Testis (tissue), 3 donors: Measurements from ENCODE around the gene MRPL24. TPM values are rescaled to one million over a fixed set of nuclear protein-coding genes. Genes with fewer than 3 reads are reported as not detected.

Experiments used
- DNase-seq: peaks from one replicate; pipeline ENCODE4 v3.0.0-alpha.2; 2019
- H3K27ac ChIP-seq, 2 donors: fragments of 200-600 bp; sonication (generic); one replicate each; pipeline ENCODE4 v1.5.1; 2019
- H3K27me3 ChIP-seq: fragments of 200-600 bp; sonication (generic); one replicate; pipeline ENCODE4 v1.5.1; 2019
- H3K36me3 ChIP-seq: fragments of 200-600 bp; sonication (generic); one replicate; pipeline ENCODE4 v1.5.1; 2017; ENCODE audit warnings: low read depth; ENCODE audit errors: missing control alignments
- H3K4me1 ChIP-seq: fragments of 200-600 bp; sonication (generic); one replicate; pipeline ENCODE4 v1.5.1; 2019
- H3K4me3 ChIP-seq, 2 donors: fragments of 200-600 bp; sonication (generic); one replicate each; pipeline ENCODE4 v1.5.1; 2017 to 2019
- H3K9me3 ChIP-seq: fragments of 200-600 bp; sonication (generic); one replicate; pipeline ENCODE4 v1.5.1; 2017
- POLR2A ChIP-seq: fragments of 450-650 bp; IDR thresholded peaks from one replicate; pipeline ENCODE4 v1.6.1; 2017; ENCODE audit warnings: antibody characterized with exemption, mild to moderate bottlenecking, moderate library complexity
- WGBS, 2 donors: methylation state at CpG; one replicate each; pipeline ENCODE4 v1.1.5; 2018; 5-methylcytosine and 5-hydroxymethylcytosine counted together
- intact Hi-C: fragments of 100-400 bp; cut with DNase I; formaldehyde crosslinking; loops from one replicate; pipeline ENCODE4 v1.15.1; 2023; ENCODE audit warnings: low total_unique reads
- polyA plus RNA-seq: library from polyadenylated mRNA; stranded (reverse); fragments of 350-450 nt; fragmentation: Illumina TruSeq; extraction: RNeasy Lipid Tissue Mini Kit (QIAGEN cat#74804); gene quantifications from one replicate; pipeline ENCODE4 v1.2.3, GENCODE V29; 2014; ENCODE audit warnings: low read depth, low replicate concordance; ENCODE audit not compliant: insufficient read depth
- total RNA-seq, 2 donors: library from RNA; depleted of rRNA; stranded (reverse); fragments of >200 nt; gene quantifications; one replicate each; pipeline ENCODE4 v1.2.3, GENCODE V29; 2016
- TF ChIP-seq, protein P1 (sequence below), 3 experiments: fragments of 450-650 bp in 2 of 3; fragments of 200-600 bp in 1 of 3; sonication (generic) in 1 of 3; IDR thresholded peaks; one replicate each; pipeline ENCODE4 v1.5.1; 2016 to 2019; ENCODE audit warnings: antibody characterized with exemption in 3 of 3, mild to moderate bottlenecking in 2 of 3, moderate library complexity in 1 of 3

The MRPL24 gene
- total and polyA plus RNA-seq, 3 donors from 2014 or later, result 36.6 to 101 (median 51.7) TPM

DNA sequence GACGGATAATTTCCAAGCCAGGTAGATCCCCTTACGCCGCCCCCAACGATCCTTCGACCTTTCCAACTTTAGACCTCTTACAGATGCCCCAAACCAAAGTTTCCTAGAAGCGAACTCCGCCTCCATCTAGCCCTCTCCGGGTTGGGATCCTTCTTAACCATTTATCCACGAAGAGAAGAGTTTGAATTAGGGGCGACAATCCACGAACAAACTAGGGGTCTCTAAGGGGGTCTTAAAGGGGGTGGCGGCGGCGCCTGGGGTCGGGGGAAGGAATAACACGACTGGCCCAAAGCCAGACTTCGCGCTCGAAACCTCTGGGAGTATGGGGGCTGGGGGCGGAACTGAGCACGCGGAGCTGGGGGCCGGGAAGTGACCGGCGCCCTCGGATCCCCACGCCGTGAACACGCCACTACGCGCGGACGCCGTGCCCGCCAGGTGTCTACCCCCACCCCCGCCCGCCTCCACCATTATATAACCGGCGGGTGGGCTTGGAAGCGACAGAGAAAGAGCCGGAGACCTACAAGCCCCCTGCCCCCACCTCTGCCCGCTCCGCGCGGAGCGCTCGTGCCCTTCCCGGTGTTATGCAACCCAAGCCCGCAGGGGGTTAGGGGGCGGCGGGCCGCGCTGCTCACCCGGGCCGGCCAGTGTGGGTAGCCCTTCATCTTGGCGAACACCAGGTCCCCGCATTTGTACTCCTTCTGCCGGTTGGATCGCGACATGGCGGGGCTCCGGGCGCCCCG is 10.0 kb upstream of the MRPL24 start:
- Histone ChIP-seq H3K36me3 (no peaks in the 10 kb centered on the region), H3K27ac (peak overlapping the region; percentile 97), H3K4me3 (peak overlapping the region; percentile 78 to 99), H3K4me1 (peaks cover 52% of the 10 kb centered on the region), H3K27me3 (no peaks in the 10 kb centered on the region), H3K9me3 (no peaks in the 10 kb centered on the region)
- intact Hi-C loops, result no loop called here
- TF ChIP-seq POLR2A, result no peak
- TF ChIP-seq, protein P1, sequence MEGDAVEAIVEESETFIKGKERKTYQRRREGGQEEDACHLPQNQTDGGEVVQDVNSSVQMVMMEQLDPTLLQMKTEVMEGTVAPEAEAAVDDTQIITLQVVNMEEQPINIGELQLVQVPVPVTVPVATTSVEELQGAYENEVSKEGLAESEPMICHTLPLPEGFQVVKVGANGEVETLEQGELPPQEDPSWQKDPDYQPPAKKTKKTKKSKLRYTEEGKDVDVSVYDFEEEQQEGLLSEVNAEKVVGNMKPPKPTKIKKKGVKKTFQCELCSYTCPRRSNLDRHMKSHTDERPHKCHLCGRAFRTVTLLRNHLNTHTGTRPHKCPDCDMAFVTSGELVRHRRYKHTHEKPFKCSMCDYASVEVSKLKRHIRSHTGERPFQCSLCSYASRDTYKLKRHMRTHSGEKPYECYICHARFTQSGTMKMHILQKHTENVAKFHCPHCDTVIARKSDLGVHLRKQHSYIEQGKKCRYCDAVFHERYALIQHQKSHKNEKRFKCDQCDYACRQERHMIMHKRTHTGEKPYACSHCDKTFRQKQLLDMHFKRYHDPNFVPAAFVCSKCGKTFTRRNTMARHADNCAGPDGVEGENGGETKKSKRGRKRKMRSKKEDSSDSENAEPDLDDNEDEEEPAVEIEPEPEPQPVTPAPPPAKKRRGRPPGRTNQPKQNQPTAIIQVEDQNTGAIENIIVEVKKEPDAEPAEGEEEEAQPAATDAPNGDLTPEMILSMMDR (IDR thresholded peaks at IDR 0.05), result no peak
- DNase-seq, result peak; percentile 54
- 0% methylated on average over 14 to 55 of the region's 64 CpGs for WGBS, 2 donors

DNA sequence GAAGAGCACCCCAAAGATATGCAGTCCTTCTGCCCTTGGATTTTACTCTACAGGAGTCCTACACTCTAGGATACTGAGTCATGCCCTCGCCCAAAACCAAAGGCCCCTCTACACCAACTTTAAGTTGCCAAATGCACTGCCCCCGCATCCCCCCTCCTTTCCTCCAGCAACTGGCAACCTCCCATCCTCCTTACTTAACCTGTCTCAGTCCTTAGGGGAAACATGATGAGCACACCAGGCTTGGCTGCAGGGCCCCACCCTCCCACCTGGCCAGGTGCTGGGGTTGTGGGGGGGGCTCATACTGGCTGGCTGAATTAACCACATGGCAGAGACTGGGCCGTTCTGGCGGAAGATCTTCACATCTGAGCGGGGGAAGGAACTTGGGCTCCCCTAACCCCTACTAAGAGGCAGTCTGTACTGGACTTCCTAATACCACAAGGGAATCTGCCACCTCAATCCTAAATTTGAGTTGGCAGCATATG is 9.3 kb upstream of the MRPL24 start:
- DNase-seq, result no peak
- TF ChIP-seq, protein P1 (IDR thresholded peaks at IDR 0.05), result no peak
- TF ChIP-seq POLR2A, result no peak
- 0 to 2% methylated on average over 4 to 5 of the region's 5 CpGs for WGBS, 2 donors
- Histone ChIP-seq H3K4me1 (peaks cover 56% of the 10 kb centered on the region), H3K27ac (peak overlapping the region; percentile 97), H3K4me3 (peak overlapping the region; percentile 78 to 99), H3K9me3 (no peaks in the 10 kb centered on the region), H3K36me3 (no peaks in the 10 kb centered on the region), H3K27me3 (no peaks in the 10 kb centered on the region)
- intact Hi-C loops, result no loop called here

DNA sequence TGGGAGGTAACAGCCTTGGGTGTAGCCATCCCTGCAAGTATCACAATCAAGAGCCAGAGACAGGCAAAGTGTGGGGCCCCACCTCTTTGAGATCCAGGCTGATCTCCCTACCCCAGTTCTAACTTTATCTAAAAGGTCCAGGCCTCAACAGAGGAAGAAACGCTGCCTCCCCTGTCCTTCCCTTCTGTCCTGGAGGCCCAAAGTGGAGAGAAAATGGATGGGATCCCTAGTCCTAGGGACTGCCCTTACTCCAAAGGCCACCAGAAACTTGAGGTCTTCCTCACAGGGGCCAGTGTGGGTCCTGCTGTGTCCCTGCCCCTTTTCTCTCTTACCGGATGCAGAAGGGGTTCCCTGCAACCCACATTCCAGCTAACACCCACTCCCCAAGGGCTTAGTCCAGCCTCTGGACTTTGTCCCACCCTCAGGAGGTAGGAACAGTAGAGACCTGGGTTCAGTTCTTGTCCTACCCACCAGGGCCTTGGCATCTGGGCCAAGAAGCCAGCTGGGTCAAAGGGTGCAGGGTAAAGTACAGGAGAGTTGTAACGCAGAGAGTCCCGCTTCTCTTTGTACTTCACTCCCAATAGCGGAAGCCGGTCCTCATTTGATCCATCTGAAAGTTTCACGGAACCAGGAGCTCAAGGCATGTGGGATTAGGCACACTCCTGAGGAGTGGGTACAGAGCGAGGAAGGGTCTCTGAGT is 8.7 kb upstream of the MRPL24 start:
- H3K4me3 ChIP-seq, result peak overlapping the region in 1 of 2 donors; percentile 99
- TF ChIP-seq, protein P1 (IDR thresholded peaks at IDR 0.05), result no peak
- TF ChIP-seq POLR2A, result no peak
- peak overlapping the region; percentile 97 for H3K27ac ChIP-seq
- intact Hi-C loops, result no loop called here
- H3K27me3 ChIP-seq, result no peaks in the 10 kb centered on the region
- 17% methylated on average over 8 of the region's 8 CpGs for WGBS, 2 donors
- DNase-seq, result no peak
- no peaks in the 10 kb centered on the region for H3K36me3 ChIP-seq
- peaks cover 56% of the 10 kb centered on the region for H3K4me1 ChIP-seq
- no peaks in the 10 kb centered on the region for H3K9me3 ChIP-seq

DNA sequence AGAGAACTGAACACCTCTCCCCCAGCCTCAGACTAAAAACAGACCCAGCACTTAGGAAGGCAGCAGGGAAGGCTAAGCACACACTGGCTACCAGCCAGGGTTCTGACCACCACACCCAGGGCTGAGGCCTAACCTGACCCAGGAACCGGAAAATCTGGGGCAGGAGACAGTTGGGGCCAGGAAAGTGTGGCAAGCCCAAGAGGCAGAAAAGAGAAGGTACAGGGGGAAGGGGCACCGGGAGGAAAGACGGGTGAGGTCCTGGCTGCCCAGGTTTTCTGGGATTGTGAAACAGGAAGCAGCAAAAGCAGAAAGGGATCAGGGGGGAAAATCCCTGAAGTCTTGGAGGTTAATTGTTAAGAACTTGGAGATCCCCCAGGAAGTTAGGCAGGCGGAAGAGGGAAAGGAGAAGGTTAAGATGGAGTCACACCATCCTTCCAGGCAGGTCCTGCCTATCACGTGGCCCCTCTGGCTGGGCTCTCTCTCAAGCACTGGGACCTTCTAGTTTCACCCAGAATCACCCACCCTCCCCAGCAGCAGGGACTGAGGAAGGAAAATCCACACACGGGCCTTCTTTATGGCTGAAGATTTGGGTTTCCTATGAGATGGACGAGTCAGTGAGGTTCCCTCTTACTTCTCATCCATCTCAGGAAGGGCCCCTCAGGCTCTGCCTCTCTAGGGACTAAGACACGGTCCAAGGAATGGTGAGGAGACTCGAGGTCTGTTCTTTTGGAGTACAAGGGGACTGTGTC is 8.0 kb upstream of the MRPL24 start:
- Histone ChIP-seq H3K27me3 (no peaks in the 10 kb centered on the region), H3K9me3 (no peaks in the 10 kb centered on the region), H3K4me1 (peaks cover 56% of the 10 kb centered on the region), H3K4me3 (peak overlapping the region in 1 of 2 donors; percentile 99), H3K27ac (peak overlapping the region; percentile 97), H3K36me3 (no peaks in the 10 kb centered on the region)
- WGBS, 2 donors, result 22 to 27% methylated on average over 9 of the region's 9 CpGs
- peak; percentile 67 for DNase-seq
- intact Hi-C loops, result no loop called here
- TF ChIP-seq, protein P1 (IDR thresholded peaks at IDR 0.05), result no peak
- TF ChIP-seq POLR2A, result no peak
